Loucy (cell line): Measurements from ENCODE around the gene NRXN3.

Experiments
- H2AFZ ChIP-seq: fragments of 200-600 bp; sonication (generic); 2 replicates; pipeline ENCODE4 v1.6.0; 2016; ENCODE audit warnings: antibody characterized with exemption, mild to moderate bottlenecking, low read length, moderate library complexity
- H3F3A ChIP-seq: fragments of 200-600 bp; 2 replicates; pipeline ENCODE4 v1.6.0; 2016; ENCODE audit warnings: antibody characterized with exemption, low read depth, mild to moderate bottlenecking
- H3K27me3 ChIP-seq: fragments of 200-600 bp; sonication (generic); 2 replicates; pipeline ENCODE4 v1.6.1; 2014; ENCODE audit warnings: low read length, mild to moderate bottlenecking; ENCODE audit not compliant: insufficient read depth, poor library complexity, severe bottlenecking
- H3K36me3 ChIP-seq: fragments of 200-600 bp; sonication (generic); 2 replicates; pipeline ENCODE4 v1.6.1; 2016; ENCODE audit warnings: low read length; ENCODE audit not compliant: insufficient read depth
- H3K4me1 ChIP-seq: fragments of 200-600 bp; sonication (generic); 2 replicates; pipeline ENCODE4 v1.5.1; 2014; ENCODE audit warnings: low read length, mild to moderate bottlenecking; ENCODE audit not compliant: insufficient read depth, poor library complexity, severe bottlenecking
- H3K4me2 ChIP-seq: fragments of 200-600 bp; sonication (generic); 2 replicates; pipeline ENCODE4 v1.6.0; 2014; ENCODE audit warnings: antibody characterized with exemption, low read length, low read depth, mild to moderate bottlenecking; ENCODE audit not compliant: poor library complexity, severe bottlenecking
- H3K4me3 ChIP-seq: fragments of 200-600 bp; sonication (generic); 2 replicates; pipeline ENCODE4 v1.5.1; 2014; ENCODE audit warnings: low read length, mild to moderate bottlenecking, mixed read lengths; ENCODE audit not compliant: poor library complexity, severe bottlenecking
- H3K79me2 ChIP-seq: fragments of 200-600 bp; sonication (generic); 2 replicates; pipeline ENCODE4 v1.6.1; 2014; ENCODE audit warnings: low read length; ENCODE audit not compliant: insufficient read depth
- H3K9ac ChIP-seq: fragments of 200-600 bp; sonication (generic); 2 replicates; pipeline ENCODE4 v1.6.0; 2014; ENCODE audit warnings: mild to moderate bottlenecking, low read depth, low read length, moderate library complexity; ENCODE audit not compliant: poor library complexity, severe bottlenecking
- H3K9me2 ChIP-seq: fragments of 200-600 bp; sonication (generic); replicated peaks from 2 replicates; pipeline ENCODE4 v1.6.1; 2016; ENCODE audit warnings: low read depth, low read length, mixed read lengths
- H3K9me3 ChIP-seq: fragments of 200-600 bp; sonication (generic); 2 replicates; pipeline ENCODE4 v1.6.1; 2014; ENCODE audit warnings: mild to moderate bottlenecking, antibody characterized with exemption, low read length, low read depth; ENCODE audit not compliant: insufficient read depth
- H4K20me1 ChIP-seq: fragments of 200-600 bp; sonication (generic); 2 replicates; pipeline ENCODE4 v1.6.0; 2014; ENCODE audit warnings: antibody characterized with exemption, low read length, mild to moderate bottlenecking; ENCODE audit not compliant: insufficient read depth, poor library complexity, severe bottlenecking
- EZH2phosphoT487 ChIP-seq: fragments of 200-600 bp; IDR thresholded peaks from 2 replicates; pipeline ENCODE4 v1.6.1; 2018; ENCODE audit warnings: antibody characterized with exemption, mild to moderate bottlenecking, moderate library complexity, borderline replicate concordance
- TF ChIP-seq, protein P1 (sequence below): fragments of 200-600 bp; sonication (generic); conservative IDR thresholded peaks from 2 replicates; pipeline ENCODE4 v1.5.1; 2014; ENCODE audit warnings: mild to moderate bottlenecking, antibody characterized with exemption, low read length

The NRXN3 gene

DNA sequence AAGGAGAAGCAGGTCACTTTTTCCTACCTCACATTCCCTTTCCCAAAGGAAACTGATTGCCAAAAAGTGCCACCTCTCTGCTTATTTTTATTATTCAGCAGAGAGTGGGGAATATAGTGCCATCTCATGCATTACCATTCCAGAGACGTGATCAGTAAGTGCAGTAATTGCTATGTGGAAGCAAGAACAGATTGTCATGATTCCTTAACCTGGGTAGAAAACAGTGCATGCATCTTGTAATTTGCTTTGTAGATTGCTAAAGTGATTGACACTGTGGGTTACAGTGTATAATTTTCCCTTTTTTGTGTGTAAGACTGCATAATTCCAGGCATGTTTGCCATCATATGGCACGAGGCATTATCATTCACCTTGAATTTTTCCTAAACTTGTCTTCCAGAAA, 1708.6 kb downstream of the NRXN3 start:
- Histone ChIP-seq H2AFZ (no peak overlapping the region), H3K9me2 (no peaks in the 10 kb centered on the region), H3K27me3 (no peaks in the 10 kb centered on the region), H3K36me3 (no peaks in the 10 kb centered on the region), H3F3A (no peaks in the 10 kb centered on the region), H4K20me1 (no peaks in the 10 kb centered on the region), H3K4me3 (no peak overlapping the region), H3K79me2 (no peaks in the 10 kb centered on the region), H3K4me1 (no peaks in the 10 kb centered on the region), H3K9me3 (no peaks in the 10 kb centered on the region), H3K9ac (no peak overlapping the region), H3K4me2 (no peak overlapping the region)
- TF ChIP-seq, protein P1, sequence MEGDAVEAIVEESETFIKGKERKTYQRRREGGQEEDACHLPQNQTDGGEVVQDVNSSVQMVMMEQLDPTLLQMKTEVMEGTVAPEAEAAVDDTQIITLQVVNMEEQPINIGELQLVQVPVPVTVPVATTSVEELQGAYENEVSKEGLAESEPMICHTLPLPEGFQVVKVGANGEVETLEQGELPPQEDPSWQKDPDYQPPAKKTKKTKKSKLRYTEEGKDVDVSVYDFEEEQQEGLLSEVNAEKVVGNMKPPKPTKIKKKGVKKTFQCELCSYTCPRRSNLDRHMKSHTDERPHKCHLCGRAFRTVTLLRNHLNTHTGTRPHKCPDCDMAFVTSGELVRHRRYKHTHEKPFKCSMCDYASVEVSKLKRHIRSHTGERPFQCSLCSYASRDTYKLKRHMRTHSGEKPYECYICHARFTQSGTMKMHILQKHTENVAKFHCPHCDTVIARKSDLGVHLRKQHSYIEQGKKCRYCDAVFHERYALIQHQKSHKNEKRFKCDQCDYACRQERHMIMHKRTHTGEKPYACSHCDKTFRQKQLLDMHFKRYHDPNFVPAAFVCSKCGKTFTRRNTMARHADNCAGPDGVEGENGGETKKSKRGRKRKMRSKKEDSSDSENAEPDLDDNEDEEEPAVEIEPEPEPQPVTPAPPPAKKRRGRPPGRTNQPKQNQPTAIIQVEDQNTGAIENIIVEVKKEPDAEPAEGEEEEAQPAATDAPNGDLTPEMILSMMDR: no peak
- TF ChIP-seq EZH2phosphoT487: no peak

DNA sequence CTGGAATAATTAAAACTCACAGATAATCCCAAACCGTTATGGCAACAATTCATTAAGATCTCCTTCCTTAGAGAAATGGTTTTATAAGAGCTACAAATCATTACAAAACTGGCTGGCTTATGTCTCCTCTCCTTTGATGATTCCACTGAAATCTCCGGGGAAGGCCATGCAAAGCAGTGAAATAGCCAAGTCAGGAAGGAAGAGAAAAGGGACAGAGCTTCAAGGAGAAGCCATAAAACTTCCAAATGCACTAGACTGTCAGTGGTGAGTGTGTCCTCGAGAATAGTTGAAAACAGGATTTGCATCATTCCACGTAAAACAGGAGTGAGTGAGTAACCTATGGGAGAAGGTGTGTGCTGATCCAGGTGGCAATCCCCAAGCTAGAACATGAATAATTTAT, 1711.1 kb downstream of the NRXN3 start:
- no peak overlapping the region for H3K4me3 ChIP-seq
- no peaks in the 10 kb centered on the region for H3K9me3 ChIP-seq
- H3K27me3 ChIP-seq: no peaks in the 10 kb centered on the region
- TF ChIP-seq, protein P1: no peak
- TF ChIP-seq EZH2phosphoT487: no peak
- H3F3A ChIP-seq: no peaks in the 10 kb centered on the region
- no peaks in the 10 kb centered on the region for H3K4me1 ChIP-seq
- H4K20me1 ChIP-seq: no peaks in the 10 kb centered on the region
- H2AFZ ChIP-seq: no peak overlapping the region
- H3K4me2 ChIP-seq: no peak overlapping the region
- no peaks in the 10 kb centered on the region for H3K36me3 ChIP-seq
- no peak overlapping the region for H3K9ac ChIP-seq
- no peaks in the 10 kb centered on the region for H3K9me2 ChIP-seq
- H3K79me2 ChIP-seq: no peaks in the 10 kb centered on the region

DNA sequence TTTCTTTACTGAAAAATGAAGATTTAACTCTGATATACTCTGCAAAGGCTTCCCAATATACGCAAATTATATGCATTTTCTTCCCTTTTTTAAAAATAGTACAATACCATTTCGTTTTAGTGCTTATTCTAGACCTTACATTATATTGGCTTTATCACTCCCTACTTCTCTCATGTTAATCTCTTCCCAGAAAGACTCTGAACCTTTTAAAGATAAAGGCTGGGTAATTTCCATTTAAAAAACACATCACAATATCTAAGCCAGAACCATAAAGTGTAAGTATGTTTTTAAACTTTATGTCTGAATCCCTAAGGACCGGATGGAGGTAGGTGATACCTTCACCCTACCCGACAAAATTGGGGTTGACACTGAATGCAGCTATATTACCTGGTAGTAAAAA, 1720.4 kb downstream of the NRXN3 start:
- H3K79me2 ChIP-seq: no peaks in the 10 kb centered on the region
- TF ChIP-seq, protein P1: no peak
- TF ChIP-seq EZH2phosphoT487: no peak
- H3K4me3 ChIP-seq: no peak overlapping the region

More for the DNA sequence above, 1720.4 kb downstream of the NRXN3 start:
- Histone ChIP-seq H3K4me1 (no peaks in the 10 kb centered on the region), H3K9ac (no peak overlapping the region), H4K20me1 (no peaks in the 10 kb centered on the region), H2AFZ (no peak overlapping the region), H3K9me2 (no peaks in the 10 kb centered on the region), H3K9me3 (no peaks in the 10 kb centered on the region), H3K27me3 (no peaks in the 10 kb centered on the region), H3K4me2 (no peak overlapping the region), H3K36me3 (no peaks in the 10 kb centered on the region), H3F3A (no peaks in the 10 kb centered on the region)
